Astrocyte (in vitro differentiated cells and primary cell): ENCODE results near the gene UQCRH. TPM values are rescaled to one million over a fixed set of nuclear protein-coding genes. Genes with fewer than 3 reads are reported as not detected.

Experiments used
- DNase-seq: peaks from one replicate; pipeline ENCODE4 v3.0.0-alpha.2; 2010; ENCODE audit warnings: low read depth
- FAIRE-seq: peaks from 2 replicates; lab custom pipeline; 2011; peaks lifted over from hg19 to GRCh38; lab: Jason Lieb, UNC
- H2AFZ ChIP-seq: 2 replicates; pipeline ENCODE4 v1.6.0; 2012; ENCODE audit warnings: low read depth, low read length, inconsistent platforms
- H3K27ac ChIP-seq: 2 replicates; pipeline ENCODE4 v1.5.1; 2011; ENCODE audit warnings: low read depth, low read length, inconsistent platforms
- H3K27me3 ChIP-seq: 2 replicates; pipeline ENCODE4 v1.6.0; 2011; ENCODE audit warnings: low read length, inconsistent platforms; ENCODE audit not compliant: insufficient read depth
- H3K36me3 ChIP-seq: 2 replicates; pipeline ENCODE4 v1.5.1; 2011; ENCODE audit warnings: low read length, inconsistent platforms; ENCODE audit not compliant: insufficient read depth
- H3K4me1 ChIP-seq: 2 replicates; pipeline ENCODE4 v1.5.1; 2011; ENCODE audit warnings: low read length, inconsistent platforms; ENCODE audit not compliant: insufficient read depth
- H3K4me2 ChIP-seq: 2 replicates; pipeline ENCODE4 v1.6.0; 2012; ENCODE audit warnings: low read length, inconsistent platforms
- H3K4me3 ChIP-seq: 2 replicates; pipeline ENCODE4 v1.5.1; 2011; ENCODE audit warnings: low read depth, mild to moderate bottlenecking, low read length, inconsistent platforms; ENCODE audit not compliant: insufficient read depth
- H3K79me2 ChIP-seq: 2 replicates; pipeline ENCODE4 v1.6.0; 2012; ENCODE audit warnings: mild to moderate bottlenecking, low read length, inconsistent platforms; ENCODE audit not compliant: insufficient read depth
- H3K9ac ChIP-seq: 2 replicates; pipeline ENCODE4 v1.6.0; 2012; ENCODE audit warnings: mild to moderate bottlenecking, low read length, inconsistent platforms
- H3K9me3 ChIP-seq: 2 replicates; pipeline ENCODE4 v1.5.1; 2012; ENCODE audit warnings: low read depth, mild to moderate bottlenecking, low read length, inconsistent platforms; ENCODE audit not compliant: insufficient read depth
- H4K20me1 ChIP-seq: 2 replicates; pipeline ENCODE4 v1.6.0; 2012; ENCODE audit warnings: low read length, inconsistent platforms; ENCODE audit not compliant: insufficient read depth
- H3K27ac Mint-ChIP-seq: one replicate; pipeline ENCODE4 v1.8.0; 2021; ENCODE audit warnings: mild to moderate bottlenecking, mixed read lengths; ENCODE audit not compliant: unreplicated experiment
- H3K27me3 Mint-ChIP-seq: one replicate; pipeline ENCODE4 v1.8.0; 2021; ENCODE audit warnings: low read depth, mixed read lengths; ENCODE audit not compliant: unreplicated experiment
- H3K36me3 Mint-ChIP-seq: one replicate; pipeline ENCODE4 v1.8.0; 2021; ENCODE audit warnings: low read depth, mixed read lengths; ENCODE audit not compliant: unreplicated experiment
- H3K4me1 Mint-ChIP-seq: one replicate; pipeline ENCODE4 v1.8.0; 2021; ENCODE audit warnings: low read depth, mixed read lengths; ENCODE audit not compliant: unreplicated experiment
- H3K4me3 Mint-ChIP-seq: one replicate; pipeline ENCODE4 v1.8.0; 2021; ENCODE audit warnings: mild to moderate bottlenecking, moderate library complexity, mixed read lengths; ENCODE audit not compliant: unreplicated experiment
- H3K9me3 Mint-ChIP-seq: one replicate; pipeline ENCODE4 v1.8.0; 2021; ENCODE audit warnings: mild to moderate bottlenecking, mixed read lengths; ENCODE audit not compliant: unreplicated experiment
- EZH2 ChIP-seq: IDR thresholded peaks from 2 replicates; pipeline ENCODE4 v1.6.1; 2012; ENCODE audit warnings: mild to moderate bottlenecking, low read length, inconsistent platforms; ENCODE audit not compliant: insufficient read depth
- total RNA-seq: library from RNA; stranded (reverse); gene quantifications from 2 replicates; pipeline ENCODE4 v1.2.1, GENCODE V29; 2021
- TF ChIP-seq, protein P1 (sequence below): IDR thresholded peaks from 2 replicates; pipeline ENCODE4 v1.5.1; 2011; ENCODE audit warnings: low read depth, mild to moderate bottlenecking, inconsistent platforms, low read length, moderate library complexity; ENCODE audit not compliant: insufficient read depth

Gene UQCRH
- total RNA-seq, 1 donor from 2014 or later: 337 TPM

DNA sequence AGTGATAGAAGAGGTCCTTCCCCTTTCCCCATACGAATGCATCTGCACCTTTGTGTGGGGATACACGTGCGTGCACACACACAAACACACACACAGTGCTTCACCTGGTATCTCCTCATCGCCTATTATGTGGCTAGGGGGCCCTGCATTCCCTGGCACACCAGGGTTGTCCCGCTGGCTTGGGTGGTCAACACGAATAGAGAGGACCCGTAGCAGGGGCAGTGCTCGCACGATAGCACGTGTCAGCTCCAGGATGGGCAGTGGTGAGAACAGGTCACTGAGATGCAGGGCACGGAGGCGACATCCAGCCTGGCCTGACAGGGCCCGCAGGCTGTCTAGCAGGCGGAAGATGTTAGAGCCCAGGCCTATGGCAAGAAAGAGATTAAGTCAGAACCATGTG lies 22.5 kb upstream of the UQCRH start:
- no peak for DNase-seq
- H3K4me2 ChIP-seq: no peak overlapping the region
- no peak overlapping the region for H2AFZ ChIP-seq
- H3K4me1 Mint-ChIP-seq: peaks cover 22% of the 10 kb centered on the region
- no peaks in the 10 kb centered on the region for H3K27me3 Mint-ChIP-seq
- H3K9me3 ChIP-seq: no peaks in the 10 kb centered on the region
- H3K36me3 Mint-ChIP-seq: peaks cover 38% of the 10 kb centered on the region
- no peak overlapping the region for H3K27ac Mint-ChIP-seq
- no peak overlapping the region for H3K9ac ChIP-seq
- peaks cover under 1% of the 10 kb centered on the region for H3K79me2 ChIP-seq
- H3K4me1 ChIP-seq: no peaks in the 10 kb centered on the region
- TF ChIP-seq, protein P1, sequence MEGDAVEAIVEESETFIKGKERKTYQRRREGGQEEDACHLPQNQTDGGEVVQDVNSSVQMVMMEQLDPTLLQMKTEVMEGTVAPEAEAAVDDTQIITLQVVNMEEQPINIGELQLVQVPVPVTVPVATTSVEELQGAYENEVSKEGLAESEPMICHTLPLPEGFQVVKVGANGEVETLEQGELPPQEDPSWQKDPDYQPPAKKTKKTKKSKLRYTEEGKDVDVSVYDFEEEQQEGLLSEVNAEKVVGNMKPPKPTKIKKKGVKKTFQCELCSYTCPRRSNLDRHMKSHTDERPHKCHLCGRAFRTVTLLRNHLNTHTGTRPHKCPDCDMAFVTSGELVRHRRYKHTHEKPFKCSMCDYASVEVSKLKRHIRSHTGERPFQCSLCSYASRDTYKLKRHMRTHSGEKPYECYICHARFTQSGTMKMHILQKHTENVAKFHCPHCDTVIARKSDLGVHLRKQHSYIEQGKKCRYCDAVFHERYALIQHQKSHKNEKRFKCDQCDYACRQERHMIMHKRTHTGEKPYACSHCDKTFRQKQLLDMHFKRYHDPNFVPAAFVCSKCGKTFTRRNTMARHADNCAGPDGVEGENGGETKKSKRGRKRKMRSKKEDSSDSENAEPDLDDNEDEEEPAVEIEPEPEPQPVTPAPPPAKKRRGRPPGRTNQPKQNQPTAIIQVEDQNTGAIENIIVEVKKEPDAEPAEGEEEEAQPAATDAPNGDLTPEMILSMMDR: no peak
- no peak for TF ChIP-seq EZH2
- no peaks in the 10 kb centered on the region for H3K27me3 ChIP-seq
- H3K4me3 Mint-ChIP-seq: no peak overlapping the region
- no peaks in the 10 kb centered on the region for H3K9me3 Mint-ChIP-seq
- H3K27ac ChIP-seq: no peak overlapping the region
- H3K36me3 ChIP-seq: peaks cover 52% of the 10 kb centered on the region
- no peak for FAIRE-seq
- H4K20me1 ChIP-seq: peaks cover 35% of the 10 kb centered on the region
- H3K4me3 ChIP-seq: no peak overlapping the region

GRCh38 chr1:46284058-46284457 lies 19.4 kb upstream of the UQCRH start:
- no peak overlapping the region for H3K4me3 Mint-ChIP-seq
- peaks cover 52% of the 10 kb centered on the region for H3K36me3 ChIP-seq

More at GRCh38 chr1:46284058-46284457, 19.4 kb upstream of the UQCRH start:
- Mint-ChIP-seq H3K27me3 (no peaks in the 10 kb centered on the region), H3K9me3 (no peaks in the 10 kb centered on the region), H3K27ac (peak overlapping the region; percentile 22), H3K4me1 (peaks cover 41% of the 10 kb centered on the region), H3K36me3 (peaks cover 35% of the 10 kb centered on the region)
- Histone ChIP-seq H3K9me3 (no peaks in the 10 kb centered on the region), H3K9ac (no peak overlapping the region), H3K79me2 (peaks cover 6% of the 10 kb centered on the region), H2AFZ (no peak overlapping the region), H3K27me3 (no peaks in the 10 kb centered on the region), H3K4me1 (peaks cover 5% of the 10 kb centered on the region), H3K4me3 (no peak overlapping the region), H3K4me2 (no peak overlapping the region), H4K20me1 (peaks cover 46% of the 10 kb centered on the region), H3K27ac (no peak overlapping the region)
- TF ChIP-seq EZH2: no peak
- TF ChIP-seq, protein P1: no peak
- no peak for FAIRE-seq
- DNase-seq: no peak
